Stimulated activated CD8-positive, alpha-beta memory T cell treated with anti-CD3 and anti-CD28 coated beads, Interleukin-12 subunit alpha, Interleukin-12 subunit beta, amount 100 ng/mL, for 1 hour (primary cell): ENCODE measurements around the gene THY1.
"Not testable (repeated sequence)": the region's sequence is repeated elsewhere in the genome, so short reads cannot be mapped to it uniquely, and the experiment has no call there.

Experiments used
- DNase-seq: peaks from one replicate; pipeline ENCODE4 v3.0.0-alpha.2; 2020; ENCODE audit warnings: low read depth

Gene THY1

GRCh38 chr11:119382513-119382912, 40.5 kb downstream of the THY1 start:
- not testable (repeated sequence) for DNase-seq

- DNase-seq: no peak
Observed at GRCh38 chr11:119382101-119382500, 40.9 kb downstream of the THY1 start.

- DNase-seq: peak; percentile 91
Observed at GRCh38 chr11:119381181-119381988, 41.6 kb downstream of the THY1 start, which contains the start of gene USP2. Gene USP2, minus strand, starts transcription at chr11:119381690. Its CDS starts 8,210 bp downstream, at chr11:119373480.

- no peak for DNase-seq
Observed at GRCh38 chr11:119380827-119381180, 42.2 kb downstream of the THY1 start.

GRCh38 chr11:119380160-119380826, 42.7 kb downstream of the THY1 start:
- DNase-seq: no peak

- no peak for DNase-seq
Observed at GRCh38 chr11:119378851-119379465, 44.0 kb downstream of the THY1 start.

GRCh38 chr11:119377961-119378667, 44.9 kb downstream of the THY1 start:
- DNase-seq: no peak

- DNase-seq: no peak
Observed at GRCh38 chr11:119377112-119377901, 45.7 kb downstream of the THY1 start.

GRCh38 chr11:119376197-119376847, 46.6 kb downstream of the THY1 start:
- DNase-seq: no peak

GRCh38 chr11:119375337-119376196, 47.4 kb downstream of the THY1 start:
- DNase-seq: no peak

GRCh38 chr11:119374632-119375336, 48.2 kb downstream of the THY1 start:
- DNase-seq: no peak

GRCh38 chr11:119373921-119374631, 48.9 kb downstream of the THY1 start:
- no peak for DNase-seq

- DNase-seq: no peak
Observed at GRCh38 chr11:119373059-119373920, 49.7 kb downstream of the THY1 start.

GRCh38 chr11:119372260-119373058, 50.5 kb downstream of the THY1 start:
- no peak for DNase-seq

- DNase-seq: no peak
Observed at GRCh38 chr11:119371778-119372182, 51.2 kb downstream of the THY1 start.

GRCh38 chr11:119371067-119371601, 51.8 kb downstream of the THY1 start:
- DNase-seq: no peak
